Naive thymus-derived CD8-positive, alpha-beta T cell (primary cell): ENCODE data around the gene TMEM207. TPM values are rescaled to one million over a fixed set of nuclear protein-coding genes. Genes with fewer than 3 reads are reported as not detected.

Experiments used
- polyA plus RNA-seq, 3 donors: library from polyadenylated mRNA; unstranded; fragments of 300-500 nt; fragmentation: Illumina TruSeq; gene quantifications; one replicate each; pipeline ENCODE4 v1.2.3, GENCODE V29; 2021
- total RNA-seq, 8 experiments: library from RNA in 2 of 8; stranded (reverse) in 2 of 8; gene quantifications; one replicate each; pipeline ENCODE4 v1.2.3 and lab custom pipeline; 2021 to 2026

The TMEM207 gene
- total and polyA plus RNA-seq, 5 experiments from 2014 or later = not detected

Other genes starting within 250 kb of the TMEM207 start
- gene CLDN1, start 127.5 kb downstream of the TMEM207 start, total RNA-seq = not detected
- not detected for gene CLDN1, start 127.5 kb downstream of the TMEM207 start, polyA plus RNA-seq
- not detected for gene CLDN16, start 61.7 kb downstream of the TMEM207 start, total RNA-seq
- not detected for gene CLDN16, start 61.7 kb downstream of the TMEM207 start, polyA plus RNA-seq
- gene IL1RAP, start 64.2 kb upstream of the TMEM207 start, total RNA-seq = 10 to 100 TPM; 10.4 to 11.3 TPM
- gene IL1RAP, start 64.2 kb upstream of the TMEM207 start, polyA plus RNA-seq = 1 to 10 TPM; 2.2 to 3.9 (median 3.1) TPM